Peyer's patch (tissue), 4 donors: Measurements from ENCODE around the gene PGAM1. TPM values are rescaled to one million over a fixed set of nuclear protein-coding genes. Genes with fewer than 3 reads are reported as not detected.
"Not testable (repeated sequence)": the region's sequence is repeated elsewhere in the genome, so short reads cannot be mapped to it uniquely, and the experiment has no call there.

ENCODE experiments used
- DNase-seq, 3 donors: peaks; one replicate each; pipeline ENCODE4 v3.0.0-alpha.2; 2017 to 2019
- H3K27ac ChIP-seq, 4 donors: fragments of 200-600 bp; sonication (generic); one replicate each; pipeline ENCODE4 v1.5.1; 2016 to 2019
- H3K27me3 ChIP-seq, 2 donors: fragments of 200-600 bp; sonication (generic); one replicate each; pipeline ENCODE4 v1.5.1; 2019
- H3K36me3 ChIP-seq, 3 donors: fragments of 200-600 bp; sonication (generic); one replicate each; pipeline ENCODE4 v1.5.1; 2016 to 2019
- H3K4me1 ChIP-seq, 4 donors: fragments of 200-600 bp; sonication (generic); one replicate each; pipeline ENCODE4 v1.5.1; 2016 to 2019
- H3K4me3 ChIP-seq, 4 donors: fragments of 200-600 bp; sonication (generic); 1 replicate in 3 of 4; 2 replicates in 1 of 4; pipeline ENCODE4 v1.5.1; 2016 to 2019; ENCODE audit warnings: mild to moderate bottlenecking in 1 of 4
- H3K9me3 ChIP-seq, 4 donors: fragments of 200-600 bp; sonication (generic); one replicate each; pipeline ENCODE4 v1.5.1; 2016 to 2019; ENCODE audit warnings: mild to moderate bottlenecking in 1 of 4
- POLR2A ChIP-seq, 2 donors: fragments of 450-650 bp; IDR thresholded peaks; one replicate each; pipeline ENCODE4 v1.5.1; 2017; ENCODE audit warnings: antibody characterized with exemption in 2 of 2, mild to moderate bottlenecking in 2 of 2, moderate library complexity in 2 of 2
- total RNA-seq, 4 donors: library from RNA; depleted of rRNA; stranded (reverse); fragments of >200 nt; gene quantifications; one replicate each; pipeline ENCODE4 v1.1.0, GENCODE V29; 2016
- TF ChIP-seq, protein P1 (sequence below), 6 experiments: fragments of 450-650 bp in 4 of 6; fragments of 200-600 bp in 2 of 6; sonication (generic) in 1 of 6; IDR thresholded peaks; one replicate each; pipeline ENCODE4 v1.5.1; 2017 to 2019; ENCODE audit warnings: antibody characterized with exemption in 6 of 6, mild to moderate bottlenecking in 3 of 6, moderate library complexity in 1 of 6

Gene PGAM1
- total RNA-seq, 4 donors from 2014 or later = 118 to 244 (median 166) TPM

DNA sequence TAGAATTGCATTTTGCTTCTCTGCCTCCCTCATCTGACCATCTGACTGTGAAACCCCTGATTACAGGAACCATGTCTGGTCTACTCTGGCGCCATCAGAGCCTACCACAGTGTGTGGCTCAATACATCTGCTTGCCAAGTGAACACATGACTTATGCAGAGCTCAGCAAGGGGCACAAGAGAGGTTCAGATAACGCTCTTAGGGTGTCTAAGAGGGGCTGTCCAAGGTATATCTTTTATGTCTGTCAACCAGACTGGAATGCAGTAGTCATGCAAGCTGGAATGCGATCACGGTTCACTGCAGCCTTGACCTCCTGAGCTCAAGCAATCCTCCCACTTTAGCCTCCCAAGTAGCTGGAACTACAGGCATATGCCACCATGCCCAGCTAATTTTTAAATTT lies 14.6 kb upstream of the PGAM1 start:
- Histone ChIP-seq H3K36me3 (no peaks in the 10 kb centered on the region), H3K9me3 (no peaks in the 10 kb centered on the region), H3K4me3 (no peak overlapping the region), H3K4me1 (peaks cover 0 to 12% (median 0%) of the 10 kb centered on the region in 4 donors), H3K27ac (no peak overlapping the region), H3K27me3 (no peaks in the 10 kb centered on the region)
- DNase-seq = no peak
- TF ChIP-seq, protein P1, sequence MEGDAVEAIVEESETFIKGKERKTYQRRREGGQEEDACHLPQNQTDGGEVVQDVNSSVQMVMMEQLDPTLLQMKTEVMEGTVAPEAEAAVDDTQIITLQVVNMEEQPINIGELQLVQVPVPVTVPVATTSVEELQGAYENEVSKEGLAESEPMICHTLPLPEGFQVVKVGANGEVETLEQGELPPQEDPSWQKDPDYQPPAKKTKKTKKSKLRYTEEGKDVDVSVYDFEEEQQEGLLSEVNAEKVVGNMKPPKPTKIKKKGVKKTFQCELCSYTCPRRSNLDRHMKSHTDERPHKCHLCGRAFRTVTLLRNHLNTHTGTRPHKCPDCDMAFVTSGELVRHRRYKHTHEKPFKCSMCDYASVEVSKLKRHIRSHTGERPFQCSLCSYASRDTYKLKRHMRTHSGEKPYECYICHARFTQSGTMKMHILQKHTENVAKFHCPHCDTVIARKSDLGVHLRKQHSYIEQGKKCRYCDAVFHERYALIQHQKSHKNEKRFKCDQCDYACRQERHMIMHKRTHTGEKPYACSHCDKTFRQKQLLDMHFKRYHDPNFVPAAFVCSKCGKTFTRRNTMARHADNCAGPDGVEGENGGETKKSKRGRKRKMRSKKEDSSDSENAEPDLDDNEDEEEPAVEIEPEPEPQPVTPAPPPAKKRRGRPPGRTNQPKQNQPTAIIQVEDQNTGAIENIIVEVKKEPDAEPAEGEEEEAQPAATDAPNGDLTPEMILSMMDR (IDR thresholded peaks at IDR 0.05) = no peak
- no peak for TF ChIP-seq POLR2A (IDR thresholded peaks at IDR 0.05)

DNA sequence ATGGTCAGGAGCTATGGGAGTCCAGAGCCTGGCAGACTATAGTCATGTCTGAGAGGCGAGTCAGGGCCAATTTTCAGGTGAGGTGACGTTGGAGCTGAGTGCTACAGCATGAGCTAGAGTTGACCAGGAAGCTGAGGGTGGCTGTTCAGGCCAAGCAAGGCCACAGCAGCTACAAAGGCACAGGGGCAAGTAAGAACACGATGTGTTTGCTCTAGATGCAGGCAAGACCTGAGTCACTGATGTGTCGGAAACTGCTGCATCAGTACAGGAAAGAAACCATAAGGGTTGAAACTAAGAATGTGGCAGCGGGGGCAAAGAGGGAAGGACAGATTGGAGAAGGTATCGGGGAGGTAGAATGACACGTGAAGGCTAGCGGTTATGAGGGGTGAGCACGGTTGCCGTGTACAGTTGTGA lies 13.1 kb upstream of the PGAM1 start:
- no peak for DNase-seq
- Histone ChIP-seq H3K4me3 (no peak overlapping the region), H3K4me1 (peaks cover 0 to 6% (median 0%) of the 10 kb centered on the region in 4 donors), H3K9me3 (no peaks in the 10 kb centered on the region), H3K27me3 (no peaks in the 10 kb centered on the region), H3K36me3 (no peaks in the 10 kb centered on the region), H3K27ac (no peak overlapping the region)
- no peak for TF ChIP-seq POLR2A (IDR thresholded peaks at IDR 0.05)
- TF ChIP-seq, protein P1 (IDR thresholded peaks at IDR 0.05) = no peak

DNA sequence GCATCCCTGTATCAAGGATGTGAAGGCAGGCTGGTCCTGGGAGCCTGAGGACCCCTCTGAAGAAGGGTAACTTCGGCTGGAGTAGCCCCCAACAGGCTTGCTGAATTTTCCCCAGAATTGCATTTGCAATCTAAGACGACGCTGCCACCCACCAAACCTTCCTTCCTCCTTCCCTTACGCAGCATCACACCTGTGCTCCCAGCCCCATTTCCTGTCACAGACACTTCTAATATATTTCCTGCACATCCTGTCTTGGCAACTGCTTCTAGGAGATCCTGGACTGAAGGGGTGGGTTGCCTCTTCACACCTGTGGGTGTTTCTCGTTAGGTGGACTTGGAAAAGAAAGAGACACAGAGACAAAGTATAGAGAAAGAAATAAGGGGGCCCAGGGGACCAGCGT lies 9.4 kb upstream of the PGAM1 start:
- no peak for TF ChIP-seq POLR2A (IDR thresholded peaks at IDR 0.05)
- TF ChIP-seq, protein P1 (IDR thresholded peaks at IDR 0.05) = no peak
- no peaks in the 10 kb centered on the region for H3K27me3 ChIP-seq
- no peak overlapping the region for H3K27ac ChIP-seq
- H3K4me3 ChIP-seq = no peak overlapping the region
- no peak for DNase-seq
- no peaks in the 10 kb centered on the region for H3K36me3 ChIP-seq
- H3K9me3 ChIP-seq = no peaks in the 10 kb centered on the region
- H3K4me1 ChIP-seq = peaks cover 0 to 11% (median 0%) of the 10 kb centered on the region in 4 donors

DNA sequence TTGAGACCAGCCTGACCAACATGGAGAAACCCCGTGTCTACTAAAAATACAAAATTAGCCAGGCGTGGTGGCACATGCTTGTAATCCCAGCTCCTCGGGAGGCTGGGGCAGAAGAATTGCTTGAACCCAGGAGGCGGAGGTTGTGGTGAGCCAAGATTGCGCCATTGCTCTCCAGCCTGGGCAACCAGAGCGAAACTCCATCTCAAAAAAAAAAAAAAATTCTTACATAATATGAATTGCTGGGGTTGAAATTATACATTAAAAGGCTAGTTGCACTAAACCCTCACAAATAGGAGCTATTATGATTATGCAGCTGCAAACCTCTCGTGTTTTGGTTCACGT lies 2.3 kb upstream of the PGAM1 start:
- H3K4me3 ChIP-seq, H3K27ac ChIP-seq, DNase-seq, H3K36me3 ChIP-seq, H3K9me3 ChIP-seq, H3K27me3 ChIP-seq: not testable (repeated sequence)
- H3K4me1 ChIP-seq = peaks cover 0 to 24% (median 9%) of the 10 kb centered on the region in 4 donors

DNA sequence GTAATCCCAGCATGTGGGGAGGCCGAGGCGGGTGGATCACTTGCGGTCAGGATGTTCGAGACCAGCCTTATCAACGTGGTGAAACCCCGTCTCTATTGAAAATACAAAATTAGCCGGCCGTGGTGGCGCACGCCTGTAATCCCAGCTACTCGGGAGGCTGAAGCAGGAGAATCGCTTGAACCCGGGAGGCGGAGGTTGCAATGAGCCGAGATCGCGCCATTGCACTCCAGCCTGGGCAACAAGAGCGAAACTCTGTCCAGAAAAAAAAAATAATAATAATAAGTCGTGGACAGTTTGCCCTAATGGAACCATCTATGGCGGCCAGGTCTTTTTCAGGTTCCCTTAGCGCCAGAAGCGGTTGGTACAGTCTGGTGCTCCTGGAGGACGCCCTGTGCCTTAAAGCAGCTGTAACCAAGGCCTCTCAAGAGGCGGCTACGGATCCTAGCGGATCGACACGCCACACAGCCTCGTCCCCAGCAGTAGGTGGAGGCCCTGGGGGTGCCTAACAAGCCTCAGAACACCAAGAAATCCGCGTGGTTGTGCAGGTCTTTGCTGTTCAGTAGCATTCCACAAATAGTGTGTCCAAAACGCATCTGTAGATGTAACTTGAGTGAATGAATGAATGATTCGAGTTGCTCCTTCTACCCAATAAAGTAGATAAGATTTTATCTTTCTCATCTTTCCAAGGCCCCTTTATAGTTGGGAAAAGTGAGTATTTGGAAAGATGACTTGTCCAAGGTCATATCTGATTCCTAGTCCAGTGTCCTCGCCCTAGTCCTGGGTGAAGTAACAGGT lies 982 bp downstream of the PGAM1 start:
- H3K9me3 ChIP-seq = no peaks in the 10 kb centered on the region

More for the DNA sequence above, 982 bp downstream of the PGAM1 start:
- Histone ChIP-seq H3K27ac (peak overlapping the region; percentile 81 to 88 (median 85)), H3K27me3 (no peaks in the 10 kb centered on the region), H3K4me3 (peak overlapping the region; percentile 60 to 82 (median 72)), H3K4me1 (peaks cover 0 to 19% (median 9%) of the 10 kb centered on the region in 4 donors), H3K36me3 (peaks cover 0 to 27% (median 0%) of the 10 kb centered on the region in 3 donors)
- TF ChIP-seq POLR2A (IDR thresholded peaks at IDR 0.05) = no peak
- TF ChIP-seq, protein P1 (IDR thresholded peaks at IDR 0.05) = no peak
- DNase-seq = no peak
